GM12878 (cell line): ENCODE measurements around the gene RAB10. TPM values are rescaled to one million over a fixed set of nuclear protein-coding genes. Genes with fewer than 3 reads are reported as not detected.

Source experiments
- ATAC-seq: fragments of 200-7000 bp; cut with Tn5 transposase; 3 replicates; pipeline ENCODE4 v1.9.1; 2020; ENCODE audit warnings: mild to moderate bottlenecking, moderate library complexity
- BruUV-seq: library from RNA; stranded (reverse); fragments of 400-500 nt; replicated peaks from 2 replicates; lab custom pipeline; 2021; lab: Mats Ljungman, UMichigan
- CTCF ChIA-PET: fragments of 300-600 bp; sonication (Branson Sonifier 250); formaldehyde crosslinking; extraction: SDS; loops from one replicate; lab custom pipeline; 2021; ENCODE audit warnings: inconsistent platforms; lab: Yijun Ruan, JAX
- POLR2A ChIA-PET: fragments of 350-600 bp; formaldehyde crosslinking; extraction: SDS; loops from one replicate; lab custom pipeline; 2021; ENCODE audit warnings: inconsistent platforms; lab: Charles Lee
- RAD21 ChIA-PET: fragments of 300-600 bp; sonication (Branson Sonifier 250); formaldehyde crosslinking; loops from one replicate; lab custom pipeline; 2023; ENCODE audit warnings: antibody characterized with exemption; ENCODE audit not compliant: unreplicated experiment; lab: Charles Lee
- SMC1A ChIA-PET: fragments of 300-600 bp; sonication (Branson Sonifier 250); formaldehyde crosslinking; loops from one replicate; lab custom pipeline; 2023; ENCODE audit not compliant: unreplicated experiment, uncharacterized antibody; lab: Charles Lee
- DNase-seq: peaks from one replicate; pipeline ENCODE4 v3.0.0-alpha.2; 2011; ENCODE audit warnings: low read depth, low spot score
- FAIRE-seq: peaks from 3 replicates; lab custom pipeline; 2011; peaks lifted over from hg19 to GRCh38; lab: Jason Lieb, UNC
- H2AFZ ChIP-seq: 2 replicates; pipeline ENCODE4 v1.6.0; 2011; ENCODE audit warnings: low read depth, low read length, control low read depth; ENCODE audit not compliant: control insufficient read depth
- H3K27ac ChIP-seq: 2 replicates; pipeline ENCODE4 v1.5.1; 2011; ENCODE audit warnings: control low read depth; ENCODE audit not compliant: control insufficient read depth, insufficient read depth
- H3K27me3 ChIP-seq, 2 experiments: replicated peaks in 1 of 2; 2 replicates each; pipeline versions ENCODE4 v1.6.0 to v1.6.1; 2011; ENCODE audit warnings: low read length in 1 of 2; ENCODE audit not compliant: control insufficient read depth in 2 of 2, insufficient read depth in 2 of 2
- H3K36me3 ChIP-seq, 2 experiments: 2 replicates each; pipeline ENCODE4 v1.5.1; 2011; ENCODE audit warnings: low read length in 1 of 2; ENCODE audit not compliant: control insufficient read depth in 2 of 2, insufficient read depth in 2 of 2
- H3K4me1 ChIP-seq: 2 replicates; pipeline ENCODE4 v1.6.1; 2011; ENCODE audit warnings: mild to moderate bottlenecking, low read length, moderate library complexity, mixed read lengths; ENCODE audit not compliant: control insufficient read depth, insufficient read depth
- H3K4me2 ChIP-seq: 2 replicates; pipeline ENCODE4 v1.6.0; 2011; ENCODE audit warnings: control low read depth; ENCODE audit not compliant: control insufficient read depth, insufficient read depth
- H3K4me3 ChIP-seq: fragments of 200-600 bp; sonication (generic); 2 replicates; pipeline ENCODE4 v1.5.1; 2016
- H3K79me2 ChIP-seq: 2 replicates; pipeline ENCODE4 v1.6.0; 2011; ENCODE audit warnings: low read length; ENCODE audit not compliant: control insufficient read depth, insufficient read depth
- H3K9ac ChIP-seq: 2 replicates; pipeline ENCODE4 v1.8.0; 2011; ENCODE audit warnings: low read length, control low read depth, mixed read lengths; ENCODE audit not compliant: control insufficient read depth, insufficient read depth
- H3K9me3 ChIP-seq: replicated peaks from 3 replicates; pipeline ENCODE4 v1.5.1; 2011; ENCODE audit warnings: mild to moderate bottlenecking, low read length; ENCODE audit not compliant: control insufficient read depth, insufficient read depth
- H4K20me1 ChIP-seq: 2 replicates; pipeline ENCODE4 v1.6.0; 2011; ENCODE audit not compliant: control insufficient read depth, insufficient read depth
- BMI1 ChIP-seq: fragments of 450-650 bp; IDR thresholded peaks from 2 replicates; pipeline ENCODE4 v1.6.1; 2016; ENCODE audit warnings: mild to moderate bottlenecking, moderate library complexity, borderline replicate concordance
- CBFB ChIP-seq: IDR thresholded peaks from 2 replicates; pipeline ENCODE4 v1.6.1; 2016; ENCODE audit warnings: antibody characterized with exemption, low read depth
- EED ChIP-seq: sonication (generic); IDR thresholded peaks from 2 replicates; pipeline ENCODE4 v1.6.1; 2016; ENCODE audit warnings: antibody characterized with exemption, low read depth
- EP300 ChIP-seq, 2 experiments: fragments of 150-350 bp in 1 of 2; IDR thresholded peaks; 2 replicates each; pipeline ENCODE4 v1.6.1; 2011 to 2012; ENCODE audit warnings: low read depth in 2 of 2, low read length in 2 of 2, borderline replicate concordance in 1 of 2, improper control_type of control experiment in 1 of 2, inconsistent platforms in 1 of 2; ENCODE audit not compliant: control insufficient read depth in 1 of 2
- HDGF ChIP-seq: fragments of 450-650 bp; IDR thresholded peaks from 2 replicates; pipeline ENCODE4 v1.6.1; 2016; ENCODE audit warnings: antibody characterized with exemption
- IKZF1 ChIP-seq: fragments of 450-650 bp; conservative IDR thresholded peaks from 2 replicates; pipeline ENCODE4 v1.6.1; 2017; ENCODE audit warnings: antibody characterized with exemption, mild to moderate bottlenecking
- KAT2A ChIP-seq: conservative IDR thresholded peaks from 2 replicates; pipeline ENCODE4 v1.6.1; 2011; ENCODE audit warnings: low read depth, low read length; ENCODE audit not compliant: control insufficient read depth
- MTA3 ChIP-seq: IDR thresholded peaks from 2 replicates; pipeline ENCODE4 v1.6.1; 2012; ENCODE audit warnings: low read length, inconsistent platforms, borderline replicate concordance
- MXI1 ChIP-seq: fragments of 150-350 bp; IDR thresholded peaks from 2 replicates; pipeline ENCODE4 v1.6.1; 2011; ENCODE audit warnings: low read depth, mild to moderate bottlenecking, inconsistent platforms, low read length, improper control_type of control experiment
- SMAD5 ChIP-seq: IDR thresholded peaks from 2 replicates; pipeline ENCODE4 v1.6.1; 2016; ENCODE audit warnings: antibody characterized with exemption, low read depth
- SMARCA5 ChIP-seq: fragments of 450-650 bp; IDR thresholded peaks from 2 replicates; pipeline ENCODE4 v1.6.1; 2017; ENCODE audit warnings: mild to moderate bottlenecking
- SREBF2 ChIP-seq: IDR thresholded peaks from 2 replicates; pipeline ENCODE4 v1.6.1; 2012; ENCODE audit warnings: mild to moderate bottlenecking, low read length
- WRNIP1 ChIP-seq: IDR thresholded peaks from 2 replicates; pipeline ENCODE4 v1.6.1; 2011; ENCODE audit warnings: low read depth, low read length, improper control_type of control experiment, borderline replicate concordance
- ZNF217 ChIP-seq: fragments of 450-650 bp; IDR thresholded peaks from 2 replicates; pipeline ENCODE4 v1.6.1; 2017; ENCODE audit warnings: antibody characterized with exemption, mild to moderate bottlenecking
- WGBS: methylation state at CpG from one replicate; pipeline ENCODE4 v1.1.6; 2016; ENCODE audit warnings: low lambda C conversion rate; ENCODE audit not compliant: insufficient replicate concordance, insufficient coverage; ENCODE audit errors: missing lambda C conversion rate; 5-methylcytosine and 5-hydroxymethylcytosine counted together
- in situ Hi-C: fragments of 300-500 bp; cut with MboI; formaldehyde crosslinking; loops from 9 replicates; pipeline ENCODE4 v1.14.3; 2018; ENCODE audit warnings: mixed read lengths
- intact Hi-C: fragments of 100-400 bp; cut with micrococcal nuclease; formaldehyde crosslinking; loops from one replicate; pipeline ENCODE4 v1.14.2; 2022; ENCODE audit not compliant: unreplicated experiment
- polyA plus RNA-seq, 11 experiments: library from polyadenylated mRNA; depleted of rRNA in 4 of 11; unstranded in 6 of 11; stranded (reverse) in 5 of 11; fragments of >200 nt; fragmentation: Nextera tagmentation in 4 of 11; fragmentation: Illumina TruSeq in 1 of 11; extraction: Ambion mirVana in 4 of 11; extraction: Trizol in 1 of 11; gene quantifications; 1 replicate in 1 of 11; 2 replicates in 10 of 11; pipeline versions ENCODE4 v1.2.1 to v1.2.3, GENCODE V29; 2011 to 2016; ENCODE audit warnings: inconsistent platforms in 2 of 11, missing spikeins in 2 of 11, low read depth in 1 of 11
- total RNA-seq, 4 experiments: library from RNA; depleted of rRNA in 3 of 4; stranded (reverse); fragments of >200 nt in 3 of 4; fragmentation: Illumina TruSeq in 1 of 4; extraction: Trizol in 1 of 4; gene quantifications; 2 replicates each; pipeline versions ENCODE4 v1.2.1 to v1.2.3, GENCODE V29; 2013 to 2021
- TF ChIP-seq, protein P1 (sequence below): IDR thresholded peaks from 2 replicates; pipeline ENCODE4 v1.6.1; 2012; ENCODE audit warnings: mild to moderate bottlenecking, low read depth, low read length

The RAB10 gene
- total and polyA plus RNA-seq, 10 of the 15 experiments (the other 5 are each of a cell fraction or from before 2014, with no cell fraction given): 13.3 to 109 (median 82.0) TPM

- H3K4me1 ChIP-seq: peaks cover 4% of the 10 kb centered on the region; the same call in 1 of the 2 replicates
- H3K79me2 ChIP-seq: no peaks in the 10 kb centered on the region
- ATAC-seq (no peak), DNase-seq (no peak), FAIRE-seq (no peak)
- H3K36me3 ChIP-seq: no peaks in the 10 kb centered on the region
- BruUV-seq: no TSS peak
- no peaks in the 10 kb centered on the region for H4K20me1 ChIP-seq
- H3K9me3 ChIP-seq: 0 out of 3 replicates have a peak, but pooled peaks cover 2% of the 10 kb centered on the region
- H3K27ac ChIP-seq: no peak overlapping the region
- no peak overlapping the region for H2AFZ ChIP-seq
- no peak overlapping the region for H3K4me3 ChIP-seq
- CTCF ChIA-PET: interaction anchor here (0.8 kb wide), 1 partner anchor 19 kb away, joined by 4 read pairs; no protein-coding TSS in a partner anchor
- SMC1A ChIA-PET: no interaction called here
- no peak overlapping the region for H3K4me2 ChIP-seq
- POLR2A ChIA-PET: no interaction called here
- H3K9ac ChIP-seq: no peak overlapping the region
- in situ Hi-C loops (no loop called here), intact Hi-C loops (no loop called here)
- WGBS: 100% methylated on average over 1 of the region's 1 CpG
- RAD21 ChIA-PET: no interaction called here
- H3K27me3 ChIP-seq: no peaks in the 10 kb centered on the region
- TF ChIP-seq CBFB: no peak
- no peak for TF ChIP-seq MTA3
- TF ChIP-seq IKZF1: no peak
- no peak for TF ChIP-seq WRNIP1
- no peak for TF ChIP-seq BMI1
- TF ChIP-seq, protein P1, sequence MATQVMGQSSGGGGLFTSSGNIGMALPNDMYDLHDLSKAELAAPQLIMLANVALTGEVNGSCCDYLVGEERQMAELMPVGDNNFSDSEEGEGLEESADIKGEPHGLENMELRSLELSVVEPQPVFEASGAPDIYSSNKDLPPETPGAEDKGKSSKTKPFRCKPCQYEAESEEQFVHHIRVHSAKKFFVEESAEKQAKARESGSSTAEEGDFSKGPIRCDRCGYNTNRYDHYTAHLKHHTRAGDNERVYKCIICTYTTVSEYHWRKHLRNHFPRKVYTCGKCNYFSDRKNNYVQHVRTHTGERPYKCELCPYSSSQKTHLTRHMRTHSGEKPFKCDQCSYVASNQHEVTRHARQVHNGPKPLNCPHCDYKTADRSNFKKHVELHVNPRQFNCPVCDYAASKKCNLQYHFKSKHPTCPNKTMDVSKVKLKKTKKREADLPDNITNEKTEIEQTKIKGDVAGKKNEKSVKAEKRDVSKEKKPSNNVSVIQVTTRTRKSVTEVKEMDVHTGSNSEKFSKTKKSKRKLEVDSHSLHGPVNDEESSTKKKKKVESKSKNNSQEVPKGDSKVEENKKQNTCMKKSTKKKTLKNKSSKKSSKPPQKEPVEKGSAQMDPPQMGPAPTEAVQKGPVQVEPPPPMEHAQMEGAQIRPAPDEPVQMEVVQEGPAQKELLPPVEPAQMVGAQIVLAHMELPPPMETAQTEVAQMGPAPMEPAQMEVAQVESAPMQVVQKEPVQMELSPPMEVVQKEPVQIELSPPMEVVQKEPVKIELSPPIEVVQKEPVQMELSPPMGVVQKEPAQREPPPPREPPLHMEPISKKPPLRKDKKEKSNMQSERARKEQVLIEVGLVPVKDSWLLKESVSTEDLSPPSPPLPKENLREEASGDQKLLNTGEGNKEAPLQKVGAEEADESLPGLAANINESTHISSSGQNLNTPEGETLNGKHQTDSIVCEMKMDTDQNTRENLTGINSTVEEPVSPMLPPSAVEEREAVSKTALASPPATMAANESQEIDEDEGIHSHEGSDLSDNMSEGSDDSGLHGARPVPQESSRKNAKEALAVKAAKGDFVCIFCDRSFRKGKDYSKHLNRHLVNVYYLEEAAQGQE: no peak
- no peak for TF ChIP-seq MXI1
- TF ChIP-seq SMAD5: no peak
- no peak for TF ChIP-seq ZNF217
- TF ChIP-seq SREBF2: no peak
- TF ChIP-seq SMARCA5: no peak
- no peak for TF ChIP-seq EED
- TF ChIP-seq KAT2A: no peak
- no peak for TF ChIP-seq EP300 (IDR thresholded peaks at IDR 0.05; ENCODE audit: borderline replicate concordance in 1 of 2, control insufficient read depth in 1 of 2, low read depth in 2 of 2, low read length in 2 of 2)
- no peak for TF ChIP-seq HDGF
These were observed 20.2 kb upstream of the RAB10 start for GRCh38 chr2:26013668-26014067.
